Embryonic facial prominence (tissue), 1 donor: ENCODE results near the gene LSMEM2.
"Not testable (repeated sequence)": the region's sequence is repeated elsewhere in the genome, so short reads cannot be mapped to it uniquely, and the experiment has no call there.

Experiments used
- DNase-seq: peaks from one replicate; pipeline ENCODE4 v3.0.0-alpha.2; 2016; ENCODE audit errors: extremely low spot score

LSMEM2 gene

DNA sequence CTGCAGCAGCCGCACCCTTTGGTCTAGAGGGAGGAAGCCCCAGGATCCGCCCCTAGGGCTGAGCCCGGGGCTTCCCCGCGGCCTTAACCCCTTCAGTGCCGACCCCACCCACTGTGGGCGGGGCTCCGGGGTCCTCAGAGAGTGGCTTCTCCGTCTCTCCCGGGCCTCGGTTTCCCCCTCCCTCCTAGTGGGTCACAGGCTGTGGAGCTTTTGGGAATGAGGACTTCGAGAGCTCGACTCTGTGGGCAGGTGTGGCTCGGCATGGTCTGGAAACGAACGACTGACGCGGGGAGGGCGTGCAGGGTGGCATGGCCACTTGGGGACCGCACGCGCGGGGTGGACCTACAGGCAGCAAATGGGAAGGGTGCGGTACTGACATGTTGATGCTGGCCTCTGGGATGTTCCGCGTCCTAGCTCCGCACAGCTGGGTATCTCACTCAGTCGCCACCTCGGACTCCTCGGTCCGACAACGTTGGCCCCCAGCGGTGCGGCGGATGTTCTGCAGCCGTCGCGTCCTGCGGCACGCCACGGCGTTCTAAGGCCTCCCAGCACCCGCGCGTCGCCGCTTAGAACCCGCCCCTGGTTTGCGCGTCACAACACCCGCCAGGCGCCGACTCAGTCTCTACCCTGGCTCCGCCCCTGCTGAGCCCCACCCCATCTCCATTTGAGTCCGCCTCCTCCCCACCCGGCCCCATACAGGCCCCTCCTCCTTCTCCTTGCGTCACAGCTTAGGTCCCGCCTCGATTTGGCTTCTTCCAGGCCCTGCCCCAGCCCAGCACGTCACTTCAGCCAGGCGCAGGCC, 20.1 kb downstream of the LSMEM2 start, which contains the start of the genes HYAL3 and NAA80:
Gene HYAL3, minus strand, starts transcription at position 570 of the 802 bp plus-strand sequence. CDS start 3,803 bp downstream, outside the sequence.
Gene NAA80, minus strand, starts transcription at position 570 of the 802 bp plus-strand sequence. CDS start 1,942 bp downstream, outside the sequence.
- peak; percentile 99 for DNase-seq

DNA sequence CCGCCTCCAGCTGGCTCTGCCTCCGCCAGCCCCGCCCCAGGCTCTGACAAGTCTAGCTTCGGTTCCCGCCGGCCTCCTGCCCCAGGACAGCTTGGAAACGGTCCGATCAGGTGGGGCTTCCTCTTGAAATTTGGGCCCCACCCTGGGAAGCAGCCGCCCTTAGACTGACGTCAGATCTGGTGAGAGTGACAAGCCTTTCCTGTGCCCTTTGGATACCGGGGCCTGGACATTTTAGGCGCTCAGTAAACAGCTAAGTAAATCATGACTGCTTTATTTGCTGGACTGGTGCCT, 20.7 kb downstream of the LSMEM2 start:
- DNase-seq, result no peak

DNA sequence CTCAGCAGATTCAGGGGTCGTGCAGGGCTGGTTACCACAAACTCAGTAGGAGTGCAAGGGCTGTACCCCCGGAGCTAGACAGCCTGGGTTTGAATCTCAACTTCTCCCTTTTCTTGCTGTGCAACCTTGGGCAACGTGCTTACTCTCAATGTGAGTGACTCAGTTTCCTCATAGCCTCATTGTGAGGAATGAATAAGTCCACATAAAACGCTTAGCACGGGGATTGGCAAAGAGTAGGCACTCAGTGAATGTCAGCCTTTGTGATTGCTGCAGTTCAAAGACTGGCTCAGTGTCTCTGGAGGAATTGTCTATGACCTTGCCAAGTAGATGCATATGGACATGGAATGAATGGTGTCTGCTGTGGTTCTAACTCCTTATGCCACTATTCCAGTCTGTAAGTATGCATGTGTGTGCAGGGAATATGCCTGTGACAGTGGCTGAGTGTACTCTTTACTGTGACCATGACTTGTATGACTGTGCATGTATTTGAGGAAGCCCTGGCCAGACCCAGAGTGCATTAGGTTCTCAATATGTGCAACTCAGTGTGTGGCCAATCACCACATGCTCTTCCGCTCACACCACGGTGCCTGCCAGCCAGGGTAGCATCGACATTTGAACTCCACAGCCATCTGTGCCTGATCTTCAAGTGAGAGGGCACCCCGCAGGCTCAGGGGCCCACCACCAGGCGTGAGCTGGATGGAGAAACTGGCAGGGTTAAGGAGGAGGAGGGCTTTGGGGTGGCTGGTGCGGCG, 21.2 kb downstream of the LSMEM2 start:
- peak; percentile 6 for DNase-seq

DNA sequence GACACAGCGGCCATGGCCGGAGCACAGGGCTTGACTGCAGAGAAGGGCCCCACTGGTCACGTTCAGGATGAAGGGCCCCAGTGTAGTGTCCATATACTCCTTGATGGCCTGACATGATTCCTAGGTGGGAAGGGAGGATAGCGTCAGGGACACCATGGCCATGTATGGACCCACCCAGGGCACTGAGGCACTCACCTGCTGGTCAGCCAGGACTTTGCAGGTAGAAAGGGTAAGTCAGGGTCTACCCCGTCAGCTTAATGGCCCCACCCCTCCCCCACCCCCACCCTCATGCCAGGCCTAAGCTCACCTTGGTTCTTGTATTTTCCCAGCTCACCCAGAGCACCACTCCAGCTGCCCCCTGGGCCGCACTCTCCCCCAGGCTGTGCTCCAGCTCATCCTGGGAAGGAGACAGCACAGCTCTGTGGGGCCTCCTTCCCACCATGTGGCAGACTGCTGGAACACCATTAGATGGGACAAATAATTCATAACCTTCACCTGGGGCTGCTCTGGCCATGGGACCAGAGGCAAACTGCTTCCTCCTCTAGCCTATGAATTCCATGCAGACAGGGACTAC, 21.9 kb downstream of the LSMEM2 start:
- DNase-seq, result no peak

DNA sequence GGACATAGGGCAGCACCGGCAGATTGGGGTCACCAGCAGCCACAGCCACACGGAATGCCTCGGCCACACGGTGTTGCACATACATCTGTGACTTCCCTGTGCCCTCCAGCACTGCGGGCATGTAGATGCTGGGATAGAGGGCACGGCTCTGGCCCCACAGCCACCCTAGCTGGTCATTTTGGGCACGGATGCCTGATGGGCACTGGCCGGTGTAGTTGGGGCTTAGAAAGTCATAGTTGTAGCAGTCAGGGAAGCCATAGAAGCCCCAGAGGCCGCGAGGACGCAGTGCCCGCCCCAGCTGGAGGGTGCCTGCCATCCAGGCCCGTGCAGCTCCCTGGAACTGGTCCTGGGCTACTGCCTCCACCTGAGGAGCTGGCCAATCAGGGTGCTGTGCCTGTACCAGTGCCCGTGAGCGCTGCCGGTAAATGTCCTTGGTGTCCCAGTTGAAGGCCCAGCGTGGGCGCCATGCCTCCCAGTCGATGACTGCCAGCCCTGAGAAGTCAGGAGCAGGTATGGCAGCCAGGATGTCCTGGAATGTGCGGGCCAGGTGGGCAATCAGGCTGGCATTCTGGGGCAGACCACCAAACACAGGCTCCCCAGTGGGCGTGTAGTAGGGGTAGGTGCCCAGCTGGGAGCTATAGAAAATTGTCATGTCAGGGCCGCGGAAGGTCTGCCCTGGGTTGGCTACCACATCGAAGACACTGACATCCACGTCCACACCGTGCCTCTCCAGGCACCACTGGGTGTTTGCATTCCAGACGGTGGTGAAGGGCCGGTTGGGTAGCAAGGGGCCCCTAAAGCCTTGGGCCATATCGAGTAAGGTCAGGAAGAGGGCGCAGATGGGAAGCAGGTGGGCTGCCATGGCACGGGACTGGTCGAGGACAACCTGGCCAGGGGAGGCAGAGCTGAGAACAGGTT, 23.5 kb downstream of the LSMEM2 start:
- DNase-seq, result no peak

DNA sequence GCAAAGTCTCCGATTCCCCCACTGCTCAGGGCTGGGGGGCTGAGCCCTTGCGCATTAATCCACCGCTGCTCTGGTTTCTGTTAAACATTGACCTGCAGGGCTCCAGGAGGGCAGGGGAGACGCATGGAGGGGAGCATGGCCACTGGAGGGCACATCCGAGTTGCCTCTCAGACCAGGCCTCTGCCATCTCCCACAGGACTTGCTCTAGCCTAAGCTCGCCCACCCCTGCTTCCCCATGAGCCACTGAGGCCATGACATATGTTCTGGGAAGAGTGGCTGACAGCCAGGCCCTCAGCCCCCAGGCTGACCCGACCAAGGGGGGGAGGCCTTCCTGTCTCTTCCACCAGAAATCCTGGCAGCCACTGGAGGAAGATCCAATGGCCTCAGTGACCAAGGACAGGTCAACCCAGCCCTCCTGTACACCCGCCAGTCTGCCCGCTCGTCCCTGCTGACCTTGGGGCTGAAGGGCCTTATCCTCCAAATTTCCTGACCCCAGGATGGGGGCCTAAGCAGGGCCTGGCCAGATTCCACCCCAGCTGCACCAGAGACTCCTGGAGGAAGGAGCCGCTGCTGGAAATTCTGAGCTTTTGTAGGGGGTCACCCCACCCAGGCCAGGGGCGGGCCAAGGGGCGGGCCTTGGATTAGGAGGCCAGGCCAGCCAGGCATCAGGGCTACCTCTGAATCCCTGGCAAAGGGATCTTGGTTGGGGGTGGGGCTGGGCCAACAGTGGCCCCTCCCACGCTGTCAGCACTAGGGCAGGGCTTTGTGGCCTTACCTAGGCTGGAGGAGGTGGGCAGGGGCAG, 24.3 kb downstream of the LSMEM2 start, which contains the start of gene HYAL1:
Gene HYAL1, minus strand, starts transcription at position 562 of the 803 bp plus-strand sequence. CDS start 618 bp downstream, outside the sequence.
- DNase-seq, result no peak

DNA sequence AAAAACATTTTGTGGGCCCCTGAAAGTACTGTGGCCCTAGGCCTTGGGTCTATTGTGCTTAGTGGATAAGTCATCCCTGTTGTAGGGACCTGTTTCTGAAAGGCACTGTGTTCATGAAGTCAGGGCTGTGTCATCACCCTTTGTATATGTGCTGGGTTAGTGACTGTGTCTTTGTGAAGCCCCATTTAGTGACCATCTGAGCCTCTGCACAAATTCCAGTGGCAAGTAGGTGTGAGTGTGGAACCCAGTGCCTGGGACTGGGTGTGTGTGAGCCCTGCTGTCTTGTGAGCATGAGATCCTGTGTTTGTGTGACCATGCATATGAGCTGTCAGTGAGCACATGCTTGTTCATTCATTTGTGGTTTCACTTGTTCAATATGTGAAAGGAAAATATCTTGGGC, 25.7 kb downstream of the LSMEM2 start:
- no peak for DNase-seq

DNA sequence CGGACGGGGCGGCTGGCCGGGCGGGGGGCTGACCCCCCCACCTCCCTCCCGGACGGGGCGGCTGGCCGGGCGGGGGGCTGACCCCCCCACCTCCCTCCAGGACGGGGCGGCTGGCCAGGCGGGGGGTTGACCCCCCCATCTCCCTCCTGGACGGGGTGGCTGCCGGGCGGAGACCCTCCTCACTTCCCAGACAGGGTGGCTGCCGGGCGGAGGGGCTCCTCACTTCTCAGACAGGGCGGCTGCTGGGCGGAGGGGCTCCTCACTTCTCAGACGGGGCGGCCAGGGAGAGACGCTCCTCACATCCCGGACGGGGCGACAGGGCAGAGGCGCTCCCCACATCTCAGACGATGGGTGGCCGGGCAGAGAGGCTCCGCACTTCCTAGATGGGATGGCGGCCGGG, 33.2 kb downstream of the LSMEM2 start:
- DNase-seq, result not testable (repeated sequence)

DNA sequence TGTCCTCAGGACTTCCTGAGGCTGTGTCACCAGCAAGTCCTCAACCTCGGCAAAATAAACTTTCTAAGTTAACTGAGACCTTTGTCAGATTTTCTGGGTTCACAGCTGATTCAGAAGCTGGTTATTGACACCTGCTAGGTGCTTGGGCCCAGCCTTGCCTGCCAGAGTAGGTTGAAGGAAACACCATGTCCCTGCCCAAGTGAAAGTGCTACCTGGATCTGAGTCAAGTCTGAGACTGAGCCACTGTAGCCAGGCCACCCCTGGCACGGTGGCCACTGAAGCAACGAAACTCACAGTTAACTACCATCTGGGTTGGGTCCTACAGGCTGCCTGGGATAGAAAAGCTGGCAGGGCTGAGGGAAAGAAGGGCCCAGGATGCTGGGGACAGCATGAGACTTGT, 35.5 kb downstream of the LSMEM2 start:
- no peak for DNase-seq

DNA sequence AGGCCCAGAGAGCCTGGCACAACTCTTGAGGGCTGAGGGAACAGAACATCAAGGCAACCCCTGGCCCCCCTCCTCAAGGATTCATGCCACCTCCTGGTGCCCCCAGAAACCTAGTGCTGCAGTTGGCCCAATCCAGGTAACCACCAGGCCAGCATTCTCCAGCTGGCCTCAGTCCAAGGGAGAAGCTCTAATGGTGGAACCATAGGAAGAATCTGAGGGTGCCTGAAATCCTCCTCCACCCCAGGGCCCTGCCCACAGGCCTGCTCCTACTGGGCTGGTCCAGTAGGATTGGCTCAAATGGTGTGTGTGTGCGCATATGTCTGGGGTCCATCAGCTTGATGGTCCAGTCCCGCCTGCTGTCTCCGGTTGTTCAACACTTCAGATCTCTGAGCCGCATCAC, 35.9 kb downstream of the LSMEM2 start:
- no peak for DNase-seq

DNA sequence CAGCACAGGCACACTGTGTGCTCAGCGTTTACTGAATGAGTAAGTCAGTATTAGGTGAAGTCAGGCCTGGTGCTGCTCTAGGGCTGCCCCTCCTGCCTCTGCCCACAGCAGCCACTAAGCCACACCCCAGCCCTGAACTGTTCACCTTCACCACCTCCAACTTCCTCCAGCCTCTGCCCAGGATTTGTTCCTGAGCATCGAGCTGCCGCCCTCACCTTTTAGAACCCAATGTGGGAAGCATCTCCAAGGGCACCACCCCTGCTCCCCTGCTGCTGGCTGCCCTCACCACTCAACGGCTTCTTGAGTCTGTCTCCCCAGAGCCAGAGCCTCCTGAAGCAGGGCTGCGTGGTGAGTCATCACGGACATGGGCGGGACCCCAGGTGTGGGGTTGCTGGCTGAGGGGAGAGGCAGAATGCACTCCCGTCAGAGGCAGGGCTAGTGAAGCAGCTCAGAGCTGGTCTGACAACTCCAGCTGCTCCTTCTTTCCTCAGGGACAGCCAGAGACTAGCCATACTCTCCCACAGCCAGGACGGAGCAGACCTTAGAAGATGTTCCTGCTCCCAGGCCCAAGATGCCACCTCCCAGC, 37.9 kb downstream of the LSMEM2 start:
- no peak for DNase-seq

DNA sequence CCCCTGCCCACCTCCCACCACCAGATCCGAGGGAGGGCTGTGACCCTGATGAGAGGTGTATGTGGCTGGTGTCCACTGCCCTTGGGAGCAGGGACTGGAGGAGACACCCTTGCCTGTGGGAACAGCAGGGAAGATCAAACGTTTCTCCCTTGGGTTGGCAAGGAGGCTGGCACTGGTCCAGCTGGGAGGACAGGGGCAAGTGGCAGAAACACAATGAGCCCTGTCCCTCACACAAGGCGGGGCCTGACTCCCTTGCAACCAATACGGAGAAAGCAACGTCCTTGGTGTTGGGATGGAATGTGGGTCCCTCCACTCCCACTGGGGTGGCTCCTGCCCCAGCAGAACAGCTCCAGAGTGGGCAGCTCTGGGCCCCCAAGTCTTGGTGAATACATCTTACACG, 38.4 kb downstream of the LSMEM2 start:
- DNase-seq, result no peak

DNA sequence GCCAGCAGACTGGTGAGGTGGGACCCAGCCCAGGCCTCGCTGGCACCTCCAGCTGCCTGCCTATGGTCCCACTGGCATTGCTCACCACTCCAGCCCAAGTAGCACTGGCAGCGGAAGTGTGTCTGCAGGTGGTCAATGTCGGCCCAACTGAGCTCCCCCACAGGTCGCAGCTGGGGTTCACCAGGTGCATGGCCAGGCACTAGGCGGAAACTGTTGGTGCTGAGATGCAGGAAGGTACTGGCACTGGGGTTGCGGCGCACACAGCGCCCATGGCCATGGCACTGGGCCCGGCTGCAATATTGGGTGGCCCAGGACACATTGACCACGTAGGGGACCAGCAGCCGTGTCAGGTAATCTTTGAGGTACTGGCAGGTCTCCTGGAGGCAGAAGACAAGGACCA, 39.3 kb downstream of the LSMEM2 start:
- no peak for DNase-seq

DNA sequence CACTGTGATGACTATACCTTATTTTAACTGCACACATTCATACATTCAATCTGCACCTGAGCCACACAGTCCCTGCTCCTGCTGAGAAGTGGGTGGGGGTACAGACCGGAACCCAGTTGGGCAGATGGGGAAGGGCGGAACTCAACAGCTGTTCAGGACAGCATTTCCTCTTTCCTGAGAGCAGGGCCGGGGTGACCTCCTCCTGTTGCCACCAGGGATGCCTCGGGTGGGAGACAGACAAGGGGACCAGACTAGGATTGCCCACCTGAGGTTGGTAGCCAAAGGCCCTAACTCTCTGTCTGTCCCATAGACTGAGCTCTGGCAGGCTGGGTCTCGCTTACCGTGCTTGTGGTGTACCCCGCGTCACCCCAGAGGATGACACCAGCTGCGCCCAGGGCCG, 39.7 kb downstream of the LSMEM2 start:
- DNase-seq, result no peak

DNA sequence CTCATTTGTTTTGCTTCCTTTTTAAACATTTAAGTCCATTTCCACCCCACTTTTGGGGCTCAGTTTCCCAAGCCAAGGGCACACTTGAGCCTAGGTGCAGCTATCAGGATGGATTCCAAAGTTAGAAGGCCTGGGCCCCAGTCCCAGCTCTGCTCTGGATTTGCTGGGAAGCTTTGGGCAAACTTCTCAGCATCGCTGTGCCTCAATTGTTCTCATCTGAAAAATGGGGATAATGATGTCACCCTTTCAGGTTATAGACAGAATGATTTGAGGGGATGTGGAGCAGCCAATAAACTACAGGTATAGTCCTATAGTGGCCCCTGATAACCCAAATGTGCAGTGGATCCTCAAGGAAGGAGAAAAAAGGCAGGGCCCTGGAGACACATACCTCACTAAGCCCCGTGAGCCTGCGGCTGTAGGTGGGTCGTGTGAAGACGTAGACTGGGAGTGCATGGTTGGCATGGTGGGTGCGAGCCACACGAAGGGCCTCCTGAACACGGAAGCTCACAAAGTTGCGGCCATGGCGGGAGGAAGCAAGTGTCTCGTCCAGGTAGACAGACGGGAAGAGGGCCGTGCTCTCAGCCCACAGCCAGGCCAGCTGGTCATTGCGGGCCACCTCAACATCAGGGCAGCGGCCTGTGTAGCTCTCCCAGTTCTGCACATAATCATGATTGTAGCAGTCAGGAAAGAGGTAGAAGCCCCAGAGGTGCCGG, 40.5 kb downstream of the LSMEM2 start:
- DNase-seq, result no peak

DNA sequence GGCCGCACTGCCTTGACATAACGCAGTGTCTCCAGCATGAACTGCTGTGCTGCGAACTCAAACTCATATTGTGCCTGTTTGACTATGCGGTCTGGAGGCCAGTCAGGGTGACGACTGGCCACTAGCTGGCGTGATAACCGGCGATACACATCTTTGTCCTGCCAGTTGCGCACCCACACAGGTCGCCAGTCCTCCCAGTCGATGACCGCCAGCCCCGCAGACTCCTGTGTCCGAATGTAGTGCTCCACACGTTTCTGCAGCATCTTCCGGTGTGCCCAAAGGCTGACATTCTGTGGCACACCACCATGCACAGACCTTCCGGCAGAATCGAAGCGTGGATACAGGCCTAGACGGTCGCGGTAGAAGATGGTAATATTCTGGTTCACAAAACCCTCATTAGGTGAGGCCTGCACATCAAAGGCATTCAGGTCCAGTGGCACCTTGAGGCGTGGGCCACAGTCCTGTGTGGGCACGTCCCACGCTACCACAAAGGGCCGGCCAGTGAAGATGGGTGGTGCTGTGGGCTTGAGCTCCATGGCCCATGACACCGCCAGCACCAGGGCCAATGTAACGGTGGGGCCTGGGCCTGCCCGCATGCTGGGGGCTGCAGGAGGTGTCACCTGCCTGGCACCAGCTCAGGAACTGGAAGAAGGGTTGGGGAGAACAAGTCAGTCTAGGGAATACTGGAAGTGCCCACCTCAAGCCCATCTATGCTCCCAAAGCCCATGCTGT, 41.2 kb downstream of the LSMEM2 start:
- DNase-seq, result no peak

DNA sequence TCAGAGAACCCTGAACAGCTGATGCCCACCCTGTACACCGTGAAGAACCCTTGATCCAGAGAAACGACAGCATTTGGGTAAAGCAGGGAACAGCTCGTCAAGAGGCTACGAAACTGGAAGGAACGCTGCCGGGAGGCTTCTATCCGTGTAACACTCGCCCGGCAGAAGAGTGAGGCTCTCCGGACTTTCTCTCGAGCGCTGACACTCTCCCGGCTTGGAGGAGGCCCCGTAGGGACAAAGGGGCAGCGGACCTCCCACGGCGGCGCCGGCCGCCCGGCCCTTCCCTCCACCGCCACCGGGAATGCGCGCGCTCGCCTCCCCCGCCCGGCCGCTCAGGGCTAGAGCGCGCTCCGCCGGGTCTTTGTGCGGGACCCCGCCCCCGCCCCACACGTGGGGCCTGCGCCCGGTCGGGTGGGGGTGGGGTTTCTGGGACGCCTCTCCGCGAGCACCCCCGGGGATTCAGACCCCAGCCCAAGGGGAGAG, 42.0 kb downstream of the LSMEM2 start:
- DNase-seq, result no peak

DNA sequence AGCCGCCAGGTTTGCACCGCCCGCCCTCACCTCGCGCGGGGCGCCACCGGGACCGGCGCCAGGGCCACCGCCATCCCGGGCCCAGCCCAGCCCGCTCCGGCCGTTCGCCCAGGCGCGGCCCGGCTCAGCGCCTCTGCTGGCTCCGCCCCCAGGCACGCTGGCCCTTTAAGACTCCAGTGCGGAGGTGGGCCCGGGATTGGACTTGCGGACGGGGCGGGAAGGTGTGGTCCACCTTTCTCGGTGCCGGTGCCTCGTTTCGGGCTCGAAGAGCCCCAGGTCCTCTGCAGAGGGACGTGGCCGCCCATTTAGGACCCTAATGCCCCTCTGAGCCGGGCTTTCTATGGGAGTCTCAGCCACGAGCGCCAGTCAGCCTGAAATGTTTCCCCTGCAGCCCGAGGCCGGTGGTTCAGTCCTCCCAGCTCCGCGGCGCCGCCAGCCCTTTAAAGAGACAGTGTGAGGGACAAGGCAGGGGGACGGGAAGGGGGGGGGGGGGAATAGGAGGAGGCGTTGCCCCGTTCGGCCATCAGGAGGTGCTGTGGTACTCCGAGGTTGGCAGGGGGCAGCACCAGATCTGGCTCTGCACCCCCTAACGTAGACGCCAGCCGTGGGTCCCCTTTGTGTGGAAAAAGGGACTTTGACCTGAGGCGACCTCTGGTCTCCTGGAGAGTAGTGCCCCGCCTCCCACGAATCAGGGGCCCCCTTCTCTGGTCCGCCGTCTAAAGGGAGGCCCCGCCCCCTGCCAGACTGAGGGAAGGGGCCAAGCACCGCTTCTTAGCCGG, 42.6 kb downstream of the LSMEM2 start:
- peak; percentile 73 for DNase-seq
